Gastroesophageal sphincter (tissue), 3 donors: ENCODE results near the gene NLGN4X.

Experiments
- EP300 ChIP-seq: sonication (generic); formaldehyde crosslinking; IDR thresholded peaks from one replicate; pipeline ENCODE4 v1.6.1; 2017; ENCODE audit warnings: antibody characterized with exemption, mild to moderate bottlenecking
- POLR2A ChIP-seq, 2 donors: fragments of 450-650 bp; IDR thresholded peaks; one replicate each; pipeline ENCODE4 v1.6.1; 2017; ENCODE audit warnings: antibody characterized with exemption in 2 of 2, mild to moderate bottlenecking in 2 of 2, moderate library complexity in 1 of 2
- POLR2AphosphoS5 ChIP-seq: sonication (generic); formaldehyde crosslinking; IDR thresholded peaks from one replicate; pipeline ENCODE4 v1.6.1; 2017; ENCODE audit warnings: antibody characterized with exemption
- TF ChIP-seq, protein P1 (sequence below), 4 experiments: fragments of 200-600 bp in 2 of 4; fragments of 450-650 bp in 2 of 4; sonication (generic) in 1 of 4; IDR thresholded peaks; one replicate each; pipeline ENCODE4 v1.5.1; 2017 to 2019; ENCODE audit warnings: antibody characterized with exemption in 4 of 4, mild to moderate bottlenecking in 2 of 4, moderate library complexity in 2 of 4

DNA sequence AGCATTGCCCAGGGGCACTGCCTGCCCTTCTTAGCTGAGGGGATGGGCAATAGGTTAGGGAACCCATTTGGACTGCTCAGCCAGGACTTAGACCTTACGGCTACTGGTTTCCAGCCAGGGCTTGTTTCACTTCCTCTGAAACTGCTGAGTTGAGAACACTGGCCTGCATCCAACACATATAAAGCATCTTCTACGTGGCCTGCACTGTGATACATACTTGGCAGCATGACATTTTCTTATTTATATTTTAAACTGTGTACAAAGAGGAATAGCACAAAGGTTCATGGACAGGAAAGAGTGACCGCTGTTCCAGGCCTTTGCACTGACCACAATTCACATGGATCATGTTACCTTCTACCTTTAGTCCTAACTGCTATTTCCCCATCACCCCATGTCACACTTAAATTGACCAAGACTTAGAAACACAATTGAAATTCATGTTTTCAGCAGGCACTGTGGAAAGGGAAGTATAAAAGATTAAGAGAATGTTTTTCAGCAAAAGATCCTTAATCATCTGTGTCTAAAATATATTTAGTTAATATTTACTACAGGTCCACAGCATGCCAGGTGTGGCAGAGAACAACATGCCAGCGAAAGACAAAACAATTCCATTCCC lies 43.7 kb downstream of the NLGN4X start:
- TF ChIP-seq, protein P1, sequence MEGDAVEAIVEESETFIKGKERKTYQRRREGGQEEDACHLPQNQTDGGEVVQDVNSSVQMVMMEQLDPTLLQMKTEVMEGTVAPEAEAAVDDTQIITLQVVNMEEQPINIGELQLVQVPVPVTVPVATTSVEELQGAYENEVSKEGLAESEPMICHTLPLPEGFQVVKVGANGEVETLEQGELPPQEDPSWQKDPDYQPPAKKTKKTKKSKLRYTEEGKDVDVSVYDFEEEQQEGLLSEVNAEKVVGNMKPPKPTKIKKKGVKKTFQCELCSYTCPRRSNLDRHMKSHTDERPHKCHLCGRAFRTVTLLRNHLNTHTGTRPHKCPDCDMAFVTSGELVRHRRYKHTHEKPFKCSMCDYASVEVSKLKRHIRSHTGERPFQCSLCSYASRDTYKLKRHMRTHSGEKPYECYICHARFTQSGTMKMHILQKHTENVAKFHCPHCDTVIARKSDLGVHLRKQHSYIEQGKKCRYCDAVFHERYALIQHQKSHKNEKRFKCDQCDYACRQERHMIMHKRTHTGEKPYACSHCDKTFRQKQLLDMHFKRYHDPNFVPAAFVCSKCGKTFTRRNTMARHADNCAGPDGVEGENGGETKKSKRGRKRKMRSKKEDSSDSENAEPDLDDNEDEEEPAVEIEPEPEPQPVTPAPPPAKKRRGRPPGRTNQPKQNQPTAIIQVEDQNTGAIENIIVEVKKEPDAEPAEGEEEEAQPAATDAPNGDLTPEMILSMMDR (IDR thresholded peaks at IDR 0.05) = no peak
- TF ChIP-seq POLR2AphosphoS5 = no peak
- TF ChIP-seq POLR2A (IDR thresholded peaks at IDR 0.05) = no peak
- TF ChIP-seq EP300 = no peak
